ENCODE results near the gene TRMU. TPM values are rescaled to one million over a fixed set of nuclear protein-coding genes. Genes with fewer than 3 reads are reported as not detected.

TRMU gene
- total and polyA plus RNA-seq, 4 donors, result 14.3 to 34.4 (median 18.6) TPM

- no peak overlapping the region for H3K27ac ChIP-seq (ENCODE audit: low read depth in 1 of 2, low read length in 2 of 2)
- no peaks in the 10 kb centered on the region for H3K27me3 ChIP-seq (ENCODE audit: control insufficient read depth in 4 of 4, insufficient read depth in 4 of 4, low read length in 3 of 4)
- no peak overlapping the region for H3K4me3 ChIP-seq (ENCODE audit: low read depth in 1 of 3, low read length in 3 of 3)
- DNase-seq (ENCODE audit: low spot score), result no peak
- 88% methylated on average over 15 of the region's 15 CpGs for WGBS
- no peak overlapping the region for H3K9ac ChIP-seq (ENCODE audit: low read depth in 1 of 2, low read length in 2 of 2)
- TF ChIP-seq MAX (IDR thresholded peaks at IDR 0.05) (no peak), ZBTB33 (IDR thresholded peaks at IDR 0.05) (no peak), JUND (IDR thresholded peaks at IDR 0.05) (no peak), NR2F2 (IDR thresholded peaks at IDR 0.05) (no peak)
- H3K36me3 ChIP-seq (ENCODE audit: control insufficient read depth in 4 of 4, insufficient read depth in 3 of 4, low read depth in 1 of 4, low read length in 3 of 4), result no peaks in the 10 kb centered on the region
- H3K4me1 ChIP-seq (ENCODE audit: control insufficient read depth in 4 of 4, insufficient read depth in 4 of 4, low read length in 3 of 4), result no peaks in the 10 kb centered on the region
- no peaks in the 10 kb centered on the region for H3K9me3 ChIP-seq (ENCODE audit: control insufficient read depth in 4 of 4, low read length in 3 of 4)
Measured at GRCh38 chr22:46406791-46407190, 71.3 kb downstream of the TRMU start.

Other genes starting within 250 kb of the TRMU start
- 10 to 100 TPM; 47.5 to 78.8 TPM for gene PPARA, start 185.2 kb upstream of the TRMU start, total RNA-seq
- 10 to 100 TPM; 31.2 to 35.1 TPM for gene PPARA, start 185.2 kb upstream of the TRMU start, polyA plus RNA-seq
- 1 to 10 TPM; 4.4 to 6.1 TPM for gene CDPF1, start 85.4 kb upstream of the TRMU start, total RNA-seq
- 1 to 10 TPM; 3.9 to 6.6 TPM for gene CDPF1, start 85.4 kb upstream of the TRMU start, polyA plus RNA-seq
- under 1 TPM; under 0.01 to 0.05 TPM for gene PKDREJ, start 72.4 kb upstream of the TRMU start, total RNA-seq
- gene PKDREJ, start 72.4 kb upstream of the TRMU start, polyA plus RNA-seq, result under 1 TPM; 0.01 to 0.03 TPM
- 100 to 1,000 TPM in 1 of 2 donors, 10 to 100 TPM in 1; 63.9 to 389 TPM for gene TTC38, start 67.7 kb upstream of the TRMU start, total RNA-seq
- 100 to 1,000 TPM; 117 to 138 TPM for gene TTC38, start 67.7 kb upstream of the TRMU start, polyA plus RNA-seq
- 10 to 100 TPM in 1 of 2 donors, under 1 TPM in 1; 0.17 to 13.9 TPM for gene GTSE1, start 38.8 kb upstream of the TRMU start, total RNA-seq
- gene GTSE1, start 38.8 kb upstream of the TRMU start, polyA plus RNA-seq, result 1 to 10 TPM in 1 of 2 donors, under 1 TPM in 1; 0.38 to 1.3 TPM
- 1 to 10 TPM in 1 of 2 donors, under 1 TPM in 1; 0.37 to 1.6 TPM for gene CELSR1, start 201.9 kb downstream of the TRMU start, total RNA-seq
- 1 to 10 TPM; 1.1 to 1.6 TPM for gene CELSR1, start 201.9 kb downstream of the TRMU start, polyA plus RNA-seq

Measured in liver (tissue), 9 donors.